HuH-7.5 (cell line): ENCODE measurements around the gene CIAO2A.

Experiments used
- DNase-seq: peaks from one replicate; pipeline ENCODE4 v3.0.0; 2011; ENCODE audit warnings: low spot score

Gene CIAO2A

DNA sequence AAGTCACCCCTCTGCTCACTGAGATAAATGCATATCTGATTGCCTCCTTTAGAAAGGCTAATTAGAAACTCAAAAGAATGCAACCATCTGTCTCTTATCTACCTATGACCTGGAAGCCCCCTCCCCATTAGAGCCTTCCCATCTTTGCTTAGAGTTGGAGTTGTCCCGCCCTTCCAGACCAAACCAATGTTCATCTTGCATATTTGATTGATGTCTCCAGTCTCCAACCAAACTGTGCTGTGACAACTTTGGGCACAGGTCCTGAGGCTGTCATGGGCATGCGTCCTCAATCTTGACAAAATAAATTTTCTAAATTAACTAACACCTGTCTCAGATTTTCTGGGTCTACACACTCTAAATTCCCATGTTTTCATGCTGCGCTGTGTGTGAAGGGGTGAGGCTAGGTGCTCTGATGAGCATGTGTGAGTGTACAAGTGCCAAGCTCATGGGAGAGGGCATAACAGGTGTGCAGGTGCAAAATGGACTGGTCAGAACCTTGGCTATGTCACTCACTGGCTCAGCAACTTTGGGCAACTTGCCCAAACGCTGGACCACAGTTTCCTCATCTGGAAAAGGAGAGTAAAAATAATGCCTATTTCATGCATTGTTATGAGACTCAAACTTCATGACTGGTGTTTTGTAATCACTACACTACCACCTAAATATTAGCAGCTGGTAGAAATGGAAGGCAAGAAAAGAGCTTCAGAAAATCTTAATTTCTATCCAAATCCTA, 54.6 kb downstream of the CIAO2A start:
- DNase-seq = no peak

- DNase-seq = no peak
Measured at GRCh38 chr15:64037966-64038365, 55.7 kb downstream of the CIAO2A start.

GRCh38 chr15:64037116-64037515, 56.5 kb downstream of the CIAO2A start:
- no peak for DNase-seq

GRCh38 chr15:64035525-64035924, 58.1 kb downstream of the CIAO2A start:
- no peak for DNase-seq

- no peak for DNase-seq
Measured at GRCh38 chr15:64034519-64034918, 59.1 kb downstream of the CIAO2A start.

GRCh38 chr15:64032329-64032728, 61.3 kb downstream of the CIAO2A start:
- DNase-seq = no peak

DNA sequence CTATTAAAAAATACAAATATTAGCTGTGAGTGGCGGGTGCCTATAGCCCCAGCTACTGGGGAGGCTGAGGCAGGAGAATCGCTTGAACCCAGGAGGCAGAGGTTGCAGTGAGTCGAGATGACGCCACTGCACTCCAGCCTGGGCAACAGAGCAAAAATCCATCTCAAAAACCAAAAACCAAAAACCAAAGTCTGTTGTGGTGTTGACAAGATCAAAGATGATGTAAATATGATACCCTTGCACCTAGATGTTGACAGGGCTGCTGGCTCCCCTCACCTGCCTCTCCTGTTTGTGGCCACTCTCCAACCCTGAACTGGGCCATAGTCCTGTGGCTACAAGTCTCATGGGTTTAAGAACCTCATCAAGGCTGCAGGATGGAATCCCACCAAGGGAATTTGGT, 63.5 kb downstream of the CIAO2A start:
- no peak for DNase-seq

DNA sequence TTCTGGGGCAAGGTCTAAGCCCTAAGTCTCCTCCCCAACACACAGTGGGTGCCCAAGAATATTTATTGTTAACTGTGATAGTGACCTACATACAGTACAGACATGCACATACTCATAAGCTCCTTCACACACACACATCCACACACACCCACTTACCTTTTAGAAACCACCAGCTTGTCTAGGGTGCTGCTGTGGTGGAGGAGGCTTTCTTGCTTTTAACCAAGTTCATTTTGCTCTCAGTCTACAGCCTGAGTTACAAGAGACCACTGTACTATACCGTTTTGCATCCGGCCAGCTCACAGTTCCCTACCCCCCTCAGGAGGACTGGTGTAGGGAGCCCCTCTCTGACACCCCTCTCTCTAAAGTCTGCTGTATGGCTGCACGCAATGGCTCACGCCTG, 64.0 kb downstream of the CIAO2A start:
- no peak for DNase-seq

- no peak for DNase-seq
Measured at GRCh38 chr15:64029110-64029509, 64.5 kb downstream of the CIAO2A start.

DNA sequence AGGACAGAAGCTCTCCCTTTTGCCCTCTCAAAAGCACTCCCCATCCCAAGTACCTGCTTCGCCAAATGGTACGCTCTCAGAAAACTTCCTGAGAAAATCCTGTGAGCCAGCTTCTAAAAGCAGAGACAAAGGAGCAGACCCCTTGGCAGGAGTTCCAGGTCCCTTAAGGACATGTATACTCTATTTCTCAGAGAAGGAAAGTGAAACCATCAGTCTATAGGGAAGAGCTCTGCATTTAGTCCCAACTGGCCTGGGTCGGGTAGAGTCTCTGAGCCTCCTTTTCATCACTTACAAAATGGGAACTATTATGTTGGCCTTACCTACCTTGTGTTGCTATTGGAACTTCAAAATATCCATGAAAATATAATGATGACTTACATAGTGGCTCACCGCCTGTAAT, 67.0 kb downstream of the CIAO2A start:
- DNase-seq = no peak

GRCh38 chr15:64024172-64025050, 69.2 kb downstream of the CIAO2A start:
- no peak for DNase-seq

- no peak for DNase-seq
Measured at GRCh38 chr15:64023220-64023619, 70.4 kb downstream of the CIAO2A start.

DNA sequence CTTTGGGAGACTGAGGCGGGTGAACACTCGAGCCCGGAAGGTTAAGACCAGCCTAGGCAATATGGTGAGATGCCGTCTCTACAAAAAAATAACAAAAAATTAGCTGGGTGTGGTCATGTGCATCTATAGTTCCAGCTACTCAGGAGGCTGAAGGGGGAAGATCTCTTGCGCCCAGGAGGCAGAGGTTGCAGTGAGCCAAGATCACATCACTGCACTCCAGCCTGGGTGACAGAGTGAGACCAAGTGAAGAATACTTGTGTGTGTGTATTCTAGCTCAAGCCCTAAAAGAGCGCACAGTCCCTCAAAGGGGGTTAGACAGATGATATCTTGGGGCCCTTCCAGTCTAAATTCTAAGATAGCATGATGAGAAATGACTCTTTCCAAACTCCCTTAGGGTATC, 71.1 kb downstream of the CIAO2A start:
- no peak for DNase-seq
